ENCODE data around the gene GMDS.
A peak's percentile ranks its signal among the peaks of the same experiment; 100 is the strongest.

Gene GMDS

GRCh38 chr6:1730882-1731281 is 514.5 kb downstream of the GMDS start:
- H3K79me2 ChIP-seq (ENCODE audit: low read length): no peaks in the 10 kb centered on the region; the same call in 1 of the 2 replicates
- H4K20me1 ChIP-seq (ENCODE audit: insufficient read depth, low read length): no peaks in the 10 kb centered on the region
- H3K4me1 ChIP-seq (ENCODE audit: low read length): peaks cover 18% of the 10 kb centered on the region
- TF ChIP-seq CTCF (IDR thresholded peaks at IDR 0.05; ENCODE audit: low read depth, low read length): no peak
- no peak for TF ChIP-seq EZH2phosphoT487 (IDR thresholded peaks at IDR 0.05; ENCODE audit: low read depth)
- no peak overlapping the region for H3K4me2 ChIP-seq (ENCODE audit: low read length)
- H2AFZ ChIP-seq (ENCODE audit: low read depth, low read length): no peak overlapping the region
- H3K9ac ChIP-seq (ENCODE audit: low read length): no peak overlapping the region
- H3K4me3 ChIP-seq (ENCODE audit: low read length): no peak overlapping the region
- H3K27me3 ChIP-seq (ENCODE audit: low read depth, low read length): no peaks in the 10 kb centered on the region
- H3K27ac ChIP-seq (ENCODE audit: low read length): no peak overlapping the region
- H3K36me3 ChIP-seq (replicated peaks; ENCODE audit: low read depth, low read length): peaks cover 8% of the 10 kb centered on the region
- H3K9me3 ChIP-seq (ENCODE audit: insufficient read depth, low read length): no peaks in the 10 kb centered on the region

GRCh38 chr6:1729750-1730140 is 515.7 kb downstream of the GMDS start:
- Histone ChIP-seq H4K20me1 (ENCODE audit: insufficient read depth, low read length) (no peaks in the 10 kb centered on the region), H3K9ac (ENCODE audit: low read length) (no peak overlapping the region), H3K4me2 (ENCODE audit: low read length) (peak overlapping the region; percentile 36), H2AFZ (ENCODE audit: low read depth, low read length) (no peak overlapping the region), H3K27me3 (ENCODE audit: low read depth, low read length) (no peaks in the 10 kb centered on the region), H3K9me3 (ENCODE audit: insufficient read depth, low read length) (no peaks in the 10 kb centered on the region), H3K4me3 (ENCODE audit: low read length) (no peak overlapping the region), H3K4me1 (ENCODE audit: low read length) (peaks cover 13% of the 10 kb centered on the region), H3K79me2 (ENCODE audit: low read length) (no peaks in the 10 kb centered on the region; the same call in 1 of the 2 replicates), H3K36me3 (replicated peaks; ENCODE audit: low read depth, low read length) (peaks cover 10% of the 10 kb centered on the region), H3K27ac (ENCODE audit: low read length) (no peak overlapping the region)
- TF ChIP-seq CTCF (IDR thresholded peaks at IDR 0.05; ENCODE audit: low read depth, low read length) (no peak), EZH2phosphoT487 (IDR thresholded peaks at IDR 0.05; ENCODE audit: low read depth) (no peak)

GRCh38 chr6:1729133-1729749 is 516.2 kb downstream of the GMDS start:
- H3K4me1 ChIP-seq (ENCODE audit: low read length): peaks cover 13% of the 10 kb centered on the region
- H3K79me2 ChIP-seq (ENCODE audit: low read length): no peaks in the 10 kb centered on the region; the same call in 1 of the 2 replicates
- no peak overlapping the region for H3K9ac ChIP-seq (ENCODE audit: low read length)
- peak overlapping the region; percentile 36 for H3K4me2 ChIP-seq (ENCODE audit: low read length)
- TF ChIP-seq EZH2phosphoT487 (IDR thresholded peaks at IDR 0.05; ENCODE audit: low read depth) (no peak), CTCF (IDR thresholded peaks at IDR 0.05; ENCODE audit: low read depth, low read length) (no peak)
- H3K27me3 ChIP-seq (ENCODE audit: low read depth, low read length): no peaks in the 10 kb centered on the region
- no peak overlapping the region for H3K27ac ChIP-seq (ENCODE audit: low read length)
- no peak overlapping the region for H2AFZ ChIP-seq (ENCODE audit: low read depth, low read length)
- 0 out of 2 replicates have a peak overlapping the region, but pooled peaks have one; percentile 13 for H3K4me3 ChIP-seq (ENCODE audit: low read length)
- no peaks in the 10 kb centered on the region for H4K20me1 ChIP-seq (ENCODE audit: insufficient read depth, low read length)
- H3K9me3 ChIP-seq (ENCODE audit: insufficient read depth, low read length): no peaks in the 10 kb centered on the region
- peaks cover 10% of the 10 kb centered on the region for H3K36me3 ChIP-seq (replicated peaks; ENCODE audit: low read depth, low read length)

GRCh38 chr6:1726341-1726768 is 519.0 kb downstream of the GMDS start:
- peaks cover 15% of the 10 kb centered on the region for H3K36me3 ChIP-seq (replicated peaks; ENCODE audit: low read depth, low read length)
- no peak overlapping the region for H3K9ac ChIP-seq (ENCODE audit: low read length)
- peaks cover 13% of the 10 kb centered on the region for H3K4me1 ChIP-seq (ENCODE audit: low read length)
- H3K4me2 ChIP-seq (ENCODE audit: low read length): no peak overlapping the region
- TF ChIP-seq EZH2phosphoT487 (IDR thresholded peaks at IDR 0.05; ENCODE audit: low read depth) (no peak), CTCF (IDR thresholded peaks at IDR 0.05; ENCODE audit: low read depth, low read length) (no peak)
- H2AFZ ChIP-seq (ENCODE audit: low read depth, low read length): no peak overlapping the region
- no peak overlapping the region for H3K27ac ChIP-seq (ENCODE audit: low read length)
- no peaks in the 10 kb centered on the region; the same call in 1 of the 2 replicates for H3K79me2 ChIP-seq (ENCODE audit: low read length)
- no peaks in the 10 kb centered on the region for H3K27me3 ChIP-seq (ENCODE audit: low read depth, low read length)
- no peaks in the 10 kb centered on the region for H3K9me3 ChIP-seq (ENCODE audit: insufficient read depth, low read length)
- no peaks in the 10 kb centered on the region for H4K20me1 ChIP-seq (ENCODE audit: insufficient read depth, low read length)
- no peak overlapping the region for H3K4me3 ChIP-seq (ENCODE audit: low read length)

Measured in OCI-LY3 (cell line).